ENCODE measurements around the gene OR5AL1. TPM values are rescaled to one million over a fixed set of nuclear protein-coding genes. Genes with fewer than 3 reads are reported as not detected.

OR5AL1 gene
- not detected in 2 replicates for total RNA-seq

DNA sequence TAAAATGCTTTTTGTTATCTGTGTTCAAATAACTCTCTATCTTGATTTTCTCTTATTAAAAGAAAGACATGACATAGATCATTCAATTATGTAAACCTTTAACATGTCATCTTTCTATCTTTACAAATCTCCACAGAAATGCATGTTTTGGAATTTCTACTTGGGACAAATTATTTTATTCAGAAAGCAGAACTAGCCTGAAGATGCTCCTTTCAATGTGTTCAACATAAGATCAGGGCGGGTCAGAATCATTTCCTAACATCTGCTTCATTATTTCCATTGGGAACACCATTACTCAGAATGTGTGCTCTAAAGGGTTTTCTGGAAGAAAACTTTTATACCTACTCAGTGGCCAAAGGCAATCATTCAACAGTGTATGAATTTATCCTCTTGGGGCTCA lies at the start of gene OR5AL1:
TSS of gene OR5AL1 (plus strand) at position 301 of the 400 bp plus-strand sequence.

GRCh38 chr11:56375324-56375723 lies 37.2 kb upstream of the OR5AL1 start, which contains the start of gene OR8U1:
Gene OR8U1 (plus strand): TSS chr11:56375624. CDS start chr11:56375624, 0 bp downstream.

Other genes with a start within 250 kb of the OR5AL1 start
- not detected in 2 replicates for gene OR5J2, start 236.1 kb upstream of the OR5AL1 start, total RNA-seq
- gene OR5T2, start 178.4 kb upstream of the OR5AL1 start, total RNA-seq: not detected in 2 replicates
- gene OR5T3, start 160.4 kb upstream of the OR5AL1 start, total RNA-seq: not detected in 2 replicates
- gene OR5T1, start 138.5 kb upstream of the OR5AL1 start, total RNA-seq: not detected in 2 replicates
- gene OR8H1, start 120.4 kb upstream of the OR5AL1 start, total RNA-seq: not detected in 2 replicates
- gene OR8K3, start 97.6 kb upstream of the OR5AL1 start, total RNA-seq: not detected in 2 replicates
- gene OR8K1, start 66.7 kb upstream of the OR5AL1 start, total RNA-seq: not detected in 2 replicates
- gene OR8J1, start 58.4 kb upstream of the OR5AL1 start, total RNA-seq: not detected in 2 replicates
- not detected in 2 replicates for gene OR8U1, start 37.1 kb upstream of the OR5AL1 start, total RNA-seq
- gene OR5M3, start 60.7 kb downstream of the OR5AL1 start, total RNA-seq: not detected in 2 replicates
- not detected in 2 replicates for gene OR5M8, start 78.7 kb downstream of the OR5AL1 start, total RNA-seq
- not detected in 2 replicates for gene OR5M11, start 130.6 kb downstream of the OR5AL1 start, total RNA-seq
- not detected in 2 replicates for gene OR5M10, start 165.0 kb downstream of the OR5AL1 start, total RNA-seq
- not detected in 2 replicates for gene OR5M1, start 202.2 kb downstream of the OR5AL1 start, total RNA-seq
- gene OR5AP2, start 229.7 kb downstream of the OR5AL1 start, total RNA-seq: not detected in 2 replicates